NT2/D1 (cell line): Measurements from ENCODE around the gene GABBR2.

Source experiments
- SUZ12 ChIP-seq: IDR thresholded peaks from 2 replicates; pipeline ENCODE4 v1.6.1; 2011; ENCODE audit not compliant: insufficient read length, insufficient read depth; ENCODE audit errors: extremely low read depth
- YY1 ChIP-seq: IDR thresholded peaks from 2 replicates; pipeline ENCODE4 v1.6.1; 2011; ENCODE audit not compliant: insufficient read length, insufficient read depth
- ZNF274 ChIP-seq: IDR thresholded peaks from 2 replicates; pipeline ENCODE4 v1.6.1; 2011; ENCODE audit warnings: mild to moderate bottlenecking, low read depth, low read length

- TF ChIP-seq ZNF274 (no peak), YY1 (no peak), SUZ12 (no peak)
These were observed 224.6 kb downstream of the GABBR2 start for GRCh38 chr9:98484162-98484561.
